Measurements from ENCODE around the gene EED. TPM values are rescaled to one million over a fixed set of nuclear protein-coding genes. Genes with fewer than 3 reads are reported as not detected.

EED gene
- polyA plus RNA-seq, 3 donors, result 2.3 to 17.8 (median 5.1) TPM

DNA sequence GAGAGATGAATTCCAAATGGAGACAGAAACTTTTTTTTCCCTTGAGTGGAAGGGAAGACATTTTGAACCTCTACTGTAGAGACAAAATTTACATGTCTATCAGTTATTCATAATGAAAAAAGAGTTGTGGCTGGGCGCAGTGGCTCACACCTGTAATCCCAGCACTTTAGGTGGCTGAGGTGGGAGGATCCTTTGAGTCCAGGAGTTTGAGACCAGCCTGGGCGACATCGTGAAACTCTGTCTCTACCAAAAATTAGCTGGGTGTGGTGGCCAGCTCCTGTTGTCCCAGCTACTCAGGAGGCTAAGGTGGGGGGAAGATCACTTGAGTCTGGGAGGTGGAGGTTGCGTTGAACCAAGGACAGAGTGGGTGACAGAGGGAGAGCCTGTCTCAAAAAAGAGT, 4.1 kb downstream of the EED start:
- H3K36me3 Mint-ChIP-seq, result peaks cover 14 to 16% of the 10 kb centered on the region in 2 donors
- Histone ChIP-seq H3K4me2 (replicated peaks; ENCODE audit: extremely low read depth, low read length, poor library complexity, severe bottlenecking) (no peak overlapping the region), H3K27me3 (ENCODE audit: control insufficient read depth in 2 of 2, insufficient read depth in 2 of 2, low read length in 2 of 2) (no peaks in the 10 kb centered on the region)

DNA sequence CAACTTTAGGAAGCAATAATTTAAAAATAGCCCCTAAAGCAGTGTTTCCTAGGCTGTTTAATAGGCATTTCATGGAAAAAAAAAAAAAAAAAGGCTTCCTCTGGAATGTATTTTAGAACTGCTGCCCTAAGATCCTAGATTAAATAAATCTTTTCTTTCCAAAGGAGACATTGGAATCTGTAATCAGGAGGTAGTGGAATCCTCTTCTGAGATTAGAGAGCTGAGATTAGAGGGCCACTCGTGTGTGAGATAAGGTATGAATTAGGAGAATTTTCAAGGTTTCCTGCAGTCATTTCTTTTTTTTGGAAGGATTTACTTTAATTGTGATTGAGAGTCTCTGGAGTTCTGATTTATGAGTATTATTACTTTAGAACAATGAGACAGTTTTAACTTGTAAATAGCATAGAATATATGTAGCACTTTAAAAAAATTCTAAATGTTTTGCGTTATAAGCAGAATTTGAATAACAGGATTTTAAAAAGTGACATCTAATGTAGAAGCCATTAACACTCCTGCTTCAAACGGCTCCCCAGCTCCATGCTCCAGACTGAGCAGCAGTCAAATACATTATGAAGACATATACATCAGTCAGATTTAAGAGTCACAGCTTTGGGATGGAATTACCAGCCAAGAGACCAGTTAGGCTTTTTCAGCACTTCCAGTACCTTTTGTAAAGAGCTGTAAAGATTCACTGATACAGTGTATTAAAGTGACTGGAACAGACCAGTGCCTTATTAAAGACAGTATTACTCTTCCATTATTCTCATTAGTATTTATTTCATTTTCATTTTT, 5.0 kb downstream of the EED start:
- H4K20me1 ChIP-seq (ENCODE audit: insufficient read depth, low read length), result peaks cover 58% of the 10 kb centered on the region
- 80% methylated on average over 1 of the region's 3 CpGs for WGBS (ENCODE audit: insufficient coverage)
- Mint-ChIP-seq H3K27me3 (ENCODE audit: low read depth in 3 of 3) (peaks cover 0 to 1% (median 0%) of the 10 kb centered on the region in 3 donors), H3K4me3 (no peak overlapping the region), H3K9me3 (no peaks in the 10 kb centered on the region), H3K27ac (peak overlapping the region in 1 of 7 donors; percentile 2), H3K36me3 (peaks cover 14 to 18% of the 10 kb centered on the region in 2 donors), H3K4me1 (peaks cover 30% of the 10 kb centered on the region)
- TF ChIP-seq, protein P1, sequence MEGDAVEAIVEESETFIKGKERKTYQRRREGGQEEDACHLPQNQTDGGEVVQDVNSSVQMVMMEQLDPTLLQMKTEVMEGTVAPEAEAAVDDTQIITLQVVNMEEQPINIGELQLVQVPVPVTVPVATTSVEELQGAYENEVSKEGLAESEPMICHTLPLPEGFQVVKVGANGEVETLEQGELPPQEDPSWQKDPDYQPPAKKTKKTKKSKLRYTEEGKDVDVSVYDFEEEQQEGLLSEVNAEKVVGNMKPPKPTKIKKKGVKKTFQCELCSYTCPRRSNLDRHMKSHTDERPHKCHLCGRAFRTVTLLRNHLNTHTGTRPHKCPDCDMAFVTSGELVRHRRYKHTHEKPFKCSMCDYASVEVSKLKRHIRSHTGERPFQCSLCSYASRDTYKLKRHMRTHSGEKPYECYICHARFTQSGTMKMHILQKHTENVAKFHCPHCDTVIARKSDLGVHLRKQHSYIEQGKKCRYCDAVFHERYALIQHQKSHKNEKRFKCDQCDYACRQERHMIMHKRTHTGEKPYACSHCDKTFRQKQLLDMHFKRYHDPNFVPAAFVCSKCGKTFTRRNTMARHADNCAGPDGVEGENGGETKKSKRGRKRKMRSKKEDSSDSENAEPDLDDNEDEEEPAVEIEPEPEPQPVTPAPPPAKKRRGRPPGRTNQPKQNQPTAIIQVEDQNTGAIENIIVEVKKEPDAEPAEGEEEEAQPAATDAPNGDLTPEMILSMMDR (IDR thresholded peaks at IDR 0.05), result no peak
- no peak for DNase-seq
- peaks cover 93% of the 10 kb centered on the region for H3K79me2 ChIP-seq (ENCODE audit: insufficient read depth, low read length)
- no peak overlapping the region for H3K4me2 ChIP-seq (replicated peaks; ENCODE audit: extremely low read depth, low read length, poor library complexity, severe bottlenecking)
- H3K9ac ChIP-seq (ENCODE audit: insufficient read depth, low read length, poor library complexity, severe bottlenecking), result no peak overlapping the region
- H3K27ac ChIP-seq (ENCODE audit: low read depth in 1 of 2, low read length in 2 of 2), result peak overlapping the region in 1 of 2 donors; percentile 6
- no peaks in the 10 kb centered on the region for H3K27me3 ChIP-seq (ENCODE audit: control insufficient read depth in 2 of 2, insufficient read depth in 2 of 2, low read length in 2 of 2)
- no peaks in the 10 kb centered on the region for H3K9me3 ChIP-seq (replicated peaks in 1 of 2; ENCODE audit: control insufficient read depth in 1 of 2, insufficient read depth in 1 of 2, low read length in 2 of 2)
- intact Hi-C loops (cut with micrococcal nuclease), result loop anchor here in 1 of 2 donors (5.0 to 10.0 kb wide), 3 partner anchors 207 to 585 kb away; partner anchors contain the start of genes CCDC83 and CREBZF
- peaks cover 7 to 10% of the 10 kb centered on the region in 2 donors for H3K4me1 ChIP-seq (ENCODE audit: control insufficient read depth in 1 of 2, insufficient read depth in 2 of 2, low read length in 2 of 2)
- H2AFZ ChIP-seq (ENCODE audit: insufficient read depth, low read depth, low read length, poor library complexity, severe bottlenecking), result no peak overlapping the region
- no peak overlapping the region for H3K4me3 ChIP-seq (replicated peaks in 1 of 3; ENCODE audit: low read depth in 2 of 3, low read length in 3 of 3)
- H3K36me3 ChIP-seq (replicated peaks in 1 of 2; ENCODE audit: control insufficient read depth in 1 of 2, insufficient read depth in 2 of 2, low read length in 2 of 2), result peaks cover 21 to 30% of the 10 kb centered on the region in 2 donors

More for the DNA sequence above, 4.1 kb downstream of the EED start:
- H3K9me3 ChIP-seq (replicated peaks in 1 of 2; ENCODE audit: control insufficient read depth in 1 of 2, insufficient read depth in 1 of 2, low read length in 2 of 2), result no peaks in the 10 kb centered on the region
- no peak for DNase-seq
- Mint-ChIP-seq H3K27me3 (ENCODE audit: low read depth in 3 of 3) (peaks cover 0 to 1% (median 0%) of the 10 kb centered on the region in 3 donors), H3K4me3 (no peak overlapping the region), H3K9me3 (no peaks in the 10 kb centered on the region), H3K27ac (peak overlapping the region in 3 of 7 donors; percentile 46 to 69 (median 69)), H3K4me1 (peaks cover 30% of the 10 kb centered on the region)
- H3K9ac ChIP-seq (ENCODE audit: insufficient read depth, low read length, poor library complexity, severe bottlenecking), result no peak overlapping the region
- no peak overlapping the region for H2AFZ ChIP-seq (ENCODE audit: insufficient read depth, low read depth, low read length, poor library complexity, severe bottlenecking)
- 100% methylated on average over 3 of the region's 4 CpGs for WGBS (ENCODE audit: insufficient coverage)
- TF ChIP-seq, protein P1 (IDR thresholded peaks at IDR 0.05), result no peak
- no peak overlapping the region for H3K4me3 ChIP-seq (replicated peaks in 1 of 3; ENCODE audit: low read depth in 2 of 3, low read length in 3 of 3)
- intact Hi-C loops (cut with micrococcal nuclease), result loop anchor here in 1 of 2 donors (5.0 to 10.0 kb wide), 3 partner anchors 206 to 584 kb away; partner anchors contain the start of genes CCDC83 and CREBZF
- H3K27ac ChIP-seq (ENCODE audit: low read depth in 1 of 2, low read length in 2 of 2), result no peak overlapping the region
- peaks cover 58% of the 10 kb centered on the region for H4K20me1 ChIP-seq (ENCODE audit: insufficient read depth, low read length)
- peaks cover 13 to 17% of the 10 kb centered on the region in 2 donors for H3K4me1 ChIP-seq (ENCODE audit: control insufficient read depth in 1 of 2, insufficient read depth in 2 of 2, low read length in 2 of 2)
- peaks cover 21 to 30% of the 10 kb centered on the region in 2 donors for H3K36me3 ChIP-seq (replicated peaks in 1 of 2; ENCODE audit: control insufficient read depth in 1 of 2, insufficient read depth in 2 of 2, low read length in 2 of 2)
- peaks cover 84% of the 10 kb centered on the region for H3K79me2 ChIP-seq (ENCODE audit: insufficient read depth, low read length)

Measured in CD14-positive monocyte (primary cell).